PC-9 (cell line): ENCODE results near the gene TNFRSF1B.

ENCODE experiments used
- CTCF ChIP-seq: fragments of 200-600 bp; sonication (generic); conservative IDR thresholded peaks from 2 replicates; pipeline ENCODE4 v1.6.1; 2017; ENCODE audit warnings: mixed run types, antibody characterized with exemption, mild to moderate bottlenecking, moderate library complexity
- EZH2 ChIP-seq: fragments of 200-600 bp; sonication (generic); IDR thresholded peaks from 2 replicates; pipeline ENCODE4 v1.8.0; 2017; ENCODE audit warnings: antibody characterized with exemption, low read depth

DNA sequence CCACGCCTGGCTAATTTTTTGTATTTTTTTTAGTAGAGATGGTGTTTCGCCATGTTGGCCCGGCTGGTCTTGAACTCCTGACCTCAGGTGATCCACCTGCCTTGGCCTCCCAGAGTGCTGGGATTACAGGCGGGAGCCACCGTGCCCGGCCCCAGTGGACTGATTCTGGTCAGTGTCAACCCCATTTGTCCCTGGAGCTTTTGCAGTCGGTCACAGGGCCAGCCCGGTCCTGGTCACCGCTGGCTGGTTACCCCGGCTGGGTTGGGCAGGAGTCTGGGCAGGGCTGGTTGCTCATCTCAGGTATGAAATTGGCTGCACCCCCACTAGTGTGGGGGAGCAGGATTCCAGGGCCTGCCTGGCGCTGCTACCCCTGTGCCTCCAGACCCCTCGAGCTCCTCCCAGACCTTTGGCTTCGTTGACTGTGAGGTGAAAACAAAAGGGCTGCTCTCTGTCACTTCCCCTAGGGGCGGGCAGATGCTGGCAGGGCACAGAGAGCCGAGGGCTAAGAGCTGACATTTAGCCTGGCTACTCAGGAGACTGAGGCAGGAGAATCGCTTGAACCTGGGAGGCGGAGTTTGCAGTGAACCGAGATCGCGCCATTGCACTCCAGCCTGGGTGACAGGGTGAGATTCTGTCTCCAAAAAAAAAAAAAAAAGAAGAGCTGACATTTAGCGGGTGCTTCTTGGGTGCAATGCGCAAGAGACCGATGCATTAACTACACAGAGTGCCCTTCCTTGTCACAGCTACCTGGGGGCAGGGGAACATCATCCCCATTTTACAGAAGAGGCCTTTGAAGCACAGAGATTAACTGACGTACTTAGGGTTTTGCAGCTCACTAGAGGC lies 10.6 kb downstream of the TNFRSF1B start:
- no peak for TF ChIP-seq CTCF
- TF ChIP-seq EZH2 = no peak
